K562 (cell line): ENCODE data around the gene SLC22A23. TPM values are rescaled to one million over a fixed set of nuclear protein-coding genes. Genes with fewer than 3 reads are reported as not detected.

Experiments used
- ATAC-seq: fragments of 200-7000 bp; cut with Tn5 transposase; 3 replicates; pipeline ENCODE4 v1.9.1; 2020; ENCODE audit warnings: moderate library complexity
- BruUV-seq: library from RNA; stranded (reverse); fragments of 400-500 nt; replicated peaks from 2 replicates; lab custom pipeline; 2021; lab: Mats Ljungman, UMichigan
- CTCF ChIA-PET: fragments of 300-600 bp; formaldehyde crosslinking; extraction: SDS; loops from one replicate; lab custom pipeline; 2021; ENCODE audit warnings: low intra/inter-chr PET ratio; lab: Yijun Ruan, JAX
- POLR2A ChIA-PET: fragments of 300-600, 350-650 bp; sonication (Branson Sonifier 250); formaldehyde crosslinking; extraction: SDS; loops from one replicate; lab custom pipeline; 2021; ENCODE audit warnings: antibody characterized with exemption, inconsistent platforms; lab: Yijun Ruan, JAX
- DNase-seq, 4 experiments: peaks; one replicate each; pipeline versions ENCODE4 v3.0.0 to v3.0.0-alpha.2; 2011 to 2018; ENCODE audit warnings: low spot score in 3 of 4, mixed read lengths in 3 of 4; ENCODE audit errors: extremely low read depth in 1 of 4
- FAIRE-seq: peaks from 2 replicates; lab custom pipeline; 2011; peaks lifted over from hg19 to GRCh38; lab: Jason Lieb, UNC
- H2AFZ ChIP-seq: 2 replicates; pipeline ENCODE4 v1.6.0; 2011; ENCODE audit warnings: low read depth, low read length, control low read depth, inconsistent platforms
- H3K27ac ChIP-seq: fragments of 200-600 bp; 3 replicates; pipeline ENCODE4 v1.8.0; 2011; ENCODE audit warnings: low read depth, mild to moderate bottlenecking, control low read depth, inconsistent platforms, low read length, moderate library complexity, mixed read lengths; ENCODE audit errors: extremely low read depth
- H3K27me3 ChIP-seq, 2 experiments: fragments of 300-600 bp in 1 of 2; 2 replicates in 1 of 2; 3 replicates in 1 of 2; pipeline versions ENCODE4 v1.6.0 to v1.8.0; 2011; ENCODE audit warnings: inconsistent platforms in 2 of 2, low read length in 2 of 2, mild to moderate bottlenecking in 1 of 2, mixed read lengths in 1 of 2, moderate library complexity in 1 of 2; ENCODE audit not compliant: control insufficient read depth in 2 of 2, insufficient read depth in 2 of 2
- H3K36me3 ChIP-seq: fragments of 300-600 bp; 3 replicates; pipeline ENCODE4 v1.8.0; 2011; ENCODE audit warnings: mild to moderate bottlenecking, low read length, inconsistent platforms; ENCODE audit not compliant: control insufficient read depth, insufficient read depth
- H3K4me1 ChIP-seq, 2 experiments: fragments of 200-600 bp in 1 of 2; replicated peaks in 1 of 2; 2 replicates in 1 of 2; 3 replicates in 1 of 2; pipeline versions ENCODE4 v1.5.1 to v1.8.0; 2011; ENCODE audit warnings: inconsistent platforms in 2 of 2, low read length in 2 of 2, mild to moderate bottlenecking in 1 of 2, mixed read lengths in 1 of 2, moderate library complexity in 1 of 2; ENCODE audit not compliant: control insufficient read depth in 2 of 2, insufficient read depth in 2 of 2
- H3K4me2 ChIP-seq: 2 replicates; pipeline ENCODE4 v1.6.1; 2011; ENCODE audit warnings: low read length, control low read depth, inconsistent platforms, mixed read lengths; ENCODE audit not compliant: insufficient read depth
- H3K4me3 ChIP-seq: fragments of 200-600 bp; sonication (generic), shearing (Covaris generic); 2 replicates; pipeline ENCODE4 v1.5.1; 2016; ENCODE audit warnings: control low read depth, inconsistent platforms
- H3K79me2 ChIP-seq: fragments of 200-600 bp; 3 replicates; pipeline ENCODE4 v1.8.0; 2011; ENCODE audit warnings: low read length, inconsistent platforms; ENCODE audit not compliant: control insufficient read depth, insufficient read depth
- H3K9ac ChIP-seq, 2 experiments: 2 replicates each; pipeline versions ENCODE4 v1.6.0 to v1.6.1; 2011; ENCODE audit warnings: low read depth in 2 of 2, low read length in 2 of 2, control low read depth in 1 of 2, inconsistent platforms in 1 of 2, mild to moderate bottlenecking in 1 of 2, mixed read lengths in 1 of 2; ENCODE audit not compliant: insufficient read depth in 1 of 2
- H3K9me1 ChIP-seq: one replicate; pipeline ENCODE4 v1.6.0; 2011; ENCODE audit warnings: inconsistent platforms, mild to moderate bottlenecking, low read length, moderate library complexity; ENCODE audit not compliant: control insufficient read depth, insufficient read depth
- H3K9me3 ChIP-seq: replicated peaks from 2 replicates; pipeline ENCODE4 v1.5.1; 2011; ENCODE audit warnings: low read depth, low read length, inconsistent platforms; ENCODE audit not compliant: control insufficient read depth, insufficient read depth
- H4K20me1 ChIP-seq: replicated peaks from 2 replicates; pipeline ENCODE4 v1.6.1; 2011; ENCODE audit warnings: low read length, inconsistent platforms, mixed read lengths; ENCODE audit not compliant: control insufficient read depth, insufficient read depth
- ATF4 ChIP-seq: fragments of 450-650 bp; formaldehyde crosslinking; IDR thresholded peaks from 2 replicates; pipeline ENCODE4 v1.4.0; 2022; ENCODE audit warnings: mild to moderate bottlenecking, moderate library complexity
- MCM2 ChIP-seq: fragments of 450-650 bp; IDR thresholded peaks from 2 replicates; pipeline ENCODE4 v1.6.1; 2017; ENCODE audit warnings: low read depth, mild to moderate bottlenecking
- WGBS: fragments of 100-300 bp; shearing (Covaris generic); methylation state at CpG from one replicate; pipeline ENCODE4 v1.1.6; 2016; ENCODE audit warnings: low coverage, mixed read lengths; ENCODE audit not compliant: insufficient coverage; ENCODE audit errors: missing lambda C conversion rate; 5-methylcytosine and 5-hydroxymethylcytosine counted together
- in situ Hi-C: fragments of 300-500 bp; cut with MboI; formaldehyde crosslinking; loops from 4 replicates; pipeline ENCODE4 v1.15.0; 2018; ENCODE audit warnings: inconsistent platforms, mixed read lengths
- intact Hi-C: fragments of 100-400 bp; cut with micrococcal nuclease; formaldehyde crosslinking; loops from 2 replicates; pipeline ENCODE4 v1.14.2; 2022
- polyA plus RNA-seq, 8 experiments: library from polyadenylated mRNA; depleted of rRNA in 4 of 8; stranded (reverse) in 5 of 8; unstranded in 3 of 8; fragments of >200 nt; fragmentation: Nextera tagmentation in 2 of 8; fragmentation: Illumina TruSeq in 1 of 8; extraction: Ambion mirVana in 2 of 8; extraction: Trizol in 1 of 8; gene quantifications; 2 replicates each; pipeline versions ENCODE4 v1.2.1 to v1.2.3, GENCODE V29; 2011 to 2014; ENCODE audit warnings: inconsistent platforms in 1 of 8, missing spikeins in 1 of 8
- total RNA-seq, 7 experiments: library from RNA; depleted of rRNA in 6 of 7; stranded (reverse); fragments of >200 nt in 6 of 7; fragmentation: Illumina TruSeq in 2 of 7; extraction: Trizol in 2 of 7; gene quantifications; 2 replicates each; pipeline versions ENCODE4 v1.2.1 to v1.2.3, GENCODE V29; 2011 to 2021; ENCODE audit warnings: low replicate concordance in 1 of 7
- TF ChIP-seq, protein P1 (sequence below): fragments of 200-800 bp; sonication (Bioruptor generic); IDR thresholded peaks from 2 replicates; pipeline ENCODE4 v1.6.1; 2016; ENCODE audit warnings: missing genetic modification characterization, missing compliant biosample characterization

The SLC22A23 gene
- total and polyA plus RNA-seq, 9 of the 15 experiments (the other 6 are each of a cell fraction or from before 2014, with no cell fraction given): 0.30 to 8.7 (median 2.5) TPM

DNA sequence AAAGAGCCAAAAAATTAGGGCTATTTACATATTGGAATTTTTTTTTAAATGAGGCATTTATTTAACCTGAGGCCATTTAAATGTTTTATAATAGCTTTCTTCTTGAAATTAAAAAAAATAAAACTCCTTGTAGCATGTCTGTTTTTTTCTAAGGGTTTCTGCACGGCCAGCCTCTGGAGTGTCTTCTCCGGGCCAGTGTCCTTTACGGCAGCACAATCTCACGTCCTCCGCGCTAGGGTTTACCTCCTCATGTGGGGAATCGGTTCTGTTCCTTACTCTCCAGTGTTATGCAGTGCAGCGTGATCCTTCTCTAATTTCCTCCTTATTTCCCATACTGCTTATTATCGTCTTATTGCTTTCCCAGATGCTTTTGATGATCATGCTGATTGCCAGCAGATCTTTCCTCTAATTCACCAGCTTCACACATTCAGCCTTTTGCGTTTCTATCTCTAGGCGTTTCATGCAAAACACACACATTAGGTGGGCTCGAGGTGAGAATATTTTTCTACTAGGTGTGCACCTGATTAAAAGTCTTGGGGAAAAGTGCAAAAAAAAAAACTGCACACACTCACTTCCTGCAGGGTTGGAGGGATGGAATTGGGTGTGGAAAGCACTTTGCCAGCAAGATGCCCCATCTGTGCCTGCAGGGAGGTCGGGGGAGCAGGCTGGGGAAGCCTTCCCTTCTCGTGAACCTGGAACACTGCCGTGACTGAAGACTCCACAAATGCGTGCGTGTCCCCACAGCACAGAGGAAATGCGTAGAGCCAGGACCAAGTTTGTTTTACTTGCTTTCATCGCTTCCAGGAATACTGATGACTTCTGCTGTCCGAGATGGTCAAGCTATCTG lies 142.0 kb downstream of the SLC22A23 start:
- CTCF ChIA-PET: no interaction called here
- H3K9ac ChIP-seq: no peak overlapping the region
- no peak overlapping the region for H3K27ac ChIP-seq
- no peaks in the 10 kb centered on the region; the same call in 2 of the 3 replicates for H3K36me3 ChIP-seq
- ATAC-seq: no peak
- no peaks in the 10 kb centered on the region for H3K9me3 ChIP-seq
- H3K9me1 ChIP-seq: no peaks in the 10 kb centered on the region
- in situ Hi-C loops: no loop called here
- H3K4me2 ChIP-seq: no peak overlapping the region
- DNase-seq: no peak
- no peaks in the 10 kb centered on the region for H3K27me3 ChIP-seq
- TF ChIP-seq ATF4 (no peak), MCM2 (no peak)
- TF ChIP-seq, protein P1, sequence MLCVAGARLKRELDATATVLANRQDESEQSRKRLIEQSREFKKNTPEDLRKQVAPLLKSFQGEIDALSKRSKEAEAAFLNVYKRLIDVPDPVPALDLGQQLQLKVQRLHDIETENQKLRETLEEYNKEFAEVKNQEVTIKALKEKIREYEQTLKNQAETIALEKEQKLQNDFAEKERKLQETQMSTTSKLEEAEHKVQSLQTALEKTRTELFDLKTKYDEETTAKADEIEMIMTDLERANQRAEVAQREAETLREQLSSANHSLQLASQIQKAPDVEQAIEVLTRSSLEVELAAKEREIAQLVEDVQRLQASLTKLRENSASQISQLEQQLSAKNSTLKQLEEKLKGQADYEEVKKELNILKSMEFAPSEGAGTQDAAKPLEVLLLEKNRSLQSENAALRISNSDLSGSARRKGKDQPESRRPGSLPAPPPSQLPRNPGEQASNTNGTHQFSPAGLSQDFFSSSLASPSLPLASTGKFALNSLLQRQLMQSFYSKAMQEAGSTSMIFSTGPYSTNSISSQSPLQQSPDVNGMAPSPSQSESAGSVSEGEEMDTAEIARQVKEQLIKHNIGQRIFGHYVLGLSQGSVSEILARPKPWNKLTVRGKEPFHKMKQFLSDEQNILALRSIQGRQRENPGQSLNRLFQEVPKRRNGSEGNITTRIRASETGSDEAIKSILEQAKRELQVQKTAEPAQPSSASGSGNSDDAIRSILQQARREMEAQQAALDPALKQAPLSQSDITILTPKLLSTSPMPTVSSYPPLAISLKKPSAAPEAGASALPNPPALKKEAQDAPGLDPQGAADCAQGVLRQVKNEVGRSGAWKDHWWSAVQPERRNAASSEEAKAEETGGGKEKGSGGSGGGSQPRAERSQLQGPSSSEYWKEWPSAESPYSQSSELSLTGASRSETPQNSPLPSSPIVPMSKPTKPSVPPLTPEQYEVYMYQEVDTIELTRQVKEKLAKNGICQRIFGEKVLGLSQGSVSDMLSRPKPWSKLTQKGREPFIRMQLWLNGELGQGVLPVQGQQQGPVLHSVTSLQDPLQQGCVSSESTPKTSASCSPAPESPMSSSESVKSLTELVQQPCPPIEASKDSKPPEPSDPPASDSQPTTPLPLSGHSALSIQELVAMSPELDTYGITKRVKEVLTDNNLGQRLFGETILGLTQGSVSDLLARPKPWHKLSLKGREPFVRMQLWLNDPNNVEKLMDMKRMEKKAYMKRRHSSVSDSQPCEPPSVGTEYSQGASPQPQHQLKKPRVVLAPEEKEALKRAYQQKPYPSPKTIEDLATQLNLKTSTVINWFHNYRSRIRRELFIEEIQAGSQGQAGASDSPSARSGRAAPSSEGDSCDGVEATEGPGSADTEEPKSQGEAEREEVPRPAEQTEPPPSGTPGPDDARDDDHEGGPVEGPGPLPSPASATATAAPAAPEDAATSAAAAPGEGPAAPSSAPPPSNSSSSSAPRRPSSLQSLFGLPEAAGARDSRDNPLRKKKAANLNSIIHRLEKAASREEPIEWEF: no peak
- WGBS: 59% methylated on average over 20 of the region's 20 CpGs
- H2AFZ ChIP-seq: no peak overlapping the region
- H3K4me3 ChIP-seq: no peak overlapping the region
- peaks cover 0 to 3% of the 10 kb centered on the region in 2 experiments; a peak in 1 of 5 replicates for H3K4me1 ChIP-seq
- BruUV-seq: no TSS peak
- no peaks in the 10 kb centered on the region for H3K79me2 ChIP-seq
- POLR2A ChIA-PET: interaction anchor here (0.9 to 2.0 kb wide), 4 partner anchors 9 to 16 kb away, joined by 3 to 4 read pairs (median 4); no protein-coding TSS in a partner anchor
- FAIRE-seq: no peak
- intact Hi-C loops: no loop called here
- H4K20me1 ChIP-seq: no peaks in the 10 kb centered on the region; the same call in 1 of the 2 replicates
